GM20431 (cell line): ENCODE measurements around the gene ARFIP2.

Experiments
- in situ Hi-C: fragments of 300-500 bp; cut with MseI, MboI; formaldehyde crosslinking; loops from one replicate; pipeline ENCODE4 v1.15.0; 2020; ENCODE audit warnings: low sequenced_read_pairs; ENCODE audit not compliant: unreplicated experiment

The ARFIP2 gene

GRCh38 chr11:6452219-6452618, 28.9 kb downstream of the ARFIP2 start:
- in situ Hi-C loops = no loop called here

- in situ Hi-C loops = no loop called here
Observed at GRCh38 chr11:6448574-6448973, 32.6 kb downstream of the ARFIP2 start.

GRCh38 chr11:6443269-6444003, 37.7 kb downstream of the ARFIP2 start:
- in situ Hi-C loops = no loop called here

DNA sequence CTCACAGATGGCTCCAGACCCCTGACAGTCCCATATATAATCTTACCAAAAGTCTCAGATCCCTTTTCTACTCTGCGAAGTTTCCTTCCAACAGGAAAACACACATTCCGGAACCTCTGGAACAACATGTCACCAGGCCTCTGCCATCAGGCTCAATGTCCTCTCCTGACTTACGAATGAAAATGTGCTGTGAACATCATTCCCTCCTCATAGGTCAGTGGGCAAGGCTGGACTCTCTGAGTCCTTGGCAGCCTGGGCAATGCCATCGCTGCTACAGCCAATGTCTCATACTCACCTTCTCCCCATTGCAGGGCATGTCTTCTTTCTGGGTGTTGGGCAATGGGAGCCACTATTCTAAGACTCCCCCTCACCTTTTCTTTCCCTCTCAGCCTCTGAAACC, 38.7 kb downstream of the ARFIP2 start:
- in situ Hi-C loops = no loop called here

DNA sequence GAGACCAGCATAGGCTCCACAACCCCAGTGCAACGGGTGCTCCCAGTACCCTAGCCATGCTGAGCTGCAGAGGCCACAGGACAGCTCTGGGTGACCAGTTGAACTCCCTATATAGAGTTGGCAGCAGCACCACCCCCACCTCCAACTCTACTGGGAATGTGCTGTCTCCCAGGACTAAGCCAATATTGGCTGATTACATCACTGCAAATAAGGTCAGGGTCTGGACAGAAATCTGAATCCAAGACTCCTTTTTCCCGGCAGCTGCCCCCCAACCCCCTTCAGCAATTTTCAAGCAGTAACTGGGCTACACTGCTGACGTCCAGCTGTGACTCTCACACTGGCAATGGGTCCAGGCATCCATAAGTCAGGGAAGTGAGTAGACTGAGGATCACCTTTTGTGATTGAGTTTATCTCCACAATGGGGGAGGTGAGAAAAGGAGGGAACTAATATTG, 40.2 kb downstream of the ARFIP2 start, which contains the start of gene HPX:
Gene HPX (minus strand): TSS at position 82 of the 453 bp plus-strand sequence. CDS start 24 bp downstream, at position 58.
- in situ Hi-C loops = no loop called here

GRCh38 chr11:6438979-6439571, 42.1 kb downstream of the ARFIP2 start:
- in situ Hi-C loops = no loop called here

GRCh38 chr11:6437993-6438392, 43.1 kb downstream of the ARFIP2 start:
- in situ Hi-C loops = no loop called here

DNA sequence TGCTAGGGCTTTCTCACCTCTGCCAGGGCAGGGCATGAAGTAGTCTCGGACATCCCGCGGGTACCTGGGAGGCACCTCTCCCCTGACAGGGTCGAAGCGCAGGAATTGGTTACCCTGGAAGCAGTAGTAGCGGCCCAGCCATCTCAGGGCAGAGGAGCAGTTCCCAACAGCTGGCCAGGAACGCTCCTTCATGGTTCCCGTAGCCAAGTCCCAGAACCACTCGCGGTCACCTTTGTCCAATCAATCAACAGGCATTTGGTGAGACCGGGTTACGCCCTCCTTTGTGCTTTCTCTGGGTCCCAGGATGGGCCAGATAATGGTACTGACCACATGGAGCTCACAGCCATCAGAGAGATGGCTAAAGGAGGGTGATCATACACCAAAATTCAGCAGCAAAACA, 43.7 kb downstream of the ARFIP2 start:
- in situ Hi-C loops = no loop called here

DNA sequence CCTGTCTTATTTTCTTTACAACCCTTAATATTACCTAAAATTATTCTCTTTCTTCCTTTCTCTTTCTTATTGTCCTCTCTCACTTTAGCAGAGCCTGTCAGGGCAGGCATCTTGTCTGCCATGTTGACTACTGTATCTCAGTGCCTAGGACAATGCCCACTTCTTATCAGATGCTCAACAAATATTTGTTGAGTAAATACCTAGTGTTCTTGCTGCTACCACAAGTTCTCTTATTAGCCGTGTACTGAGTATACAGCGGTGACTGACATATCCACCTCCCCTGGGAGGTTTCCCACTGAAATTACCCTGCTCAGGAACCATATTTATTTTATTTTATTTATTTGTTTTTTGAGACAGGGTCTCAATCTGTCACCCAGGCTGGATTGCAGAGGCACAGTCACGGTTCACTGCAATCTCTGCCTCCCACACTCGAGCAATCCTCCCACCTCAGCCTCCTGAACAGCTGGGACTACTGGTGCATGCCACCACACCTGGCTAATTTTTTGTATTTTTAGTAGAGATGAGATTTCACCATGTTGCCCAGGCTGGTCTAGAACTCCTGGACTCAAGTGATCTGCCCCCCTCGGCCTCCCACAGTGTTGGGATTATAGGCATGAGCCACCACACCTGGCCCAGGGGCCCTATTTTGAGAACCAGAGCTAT, 47.0 kb downstream of the ARFIP2 start:
- in situ Hi-C loops = no loop called here

GRCh38 chr11:6431861-6432260, 49.3 kb downstream of the ARFIP2 start:
- in situ Hi-C loops = no loop called here

GRCh38 chr11:6427516-6427915, 53.6 kb downstream of the ARFIP2 start:
- in situ Hi-C loops = no loop called here
